HEK293T (cell line): Measurements from ENCODE around the gene NAV2.

Source experiments
- BHLHE40 ChIP-seq: fragments of 450-650 bp; IDR thresholded peaks from 2 replicates; pipeline ENCODE4 v1.6.1; 2016; ENCODE audit warnings: mild to moderate bottlenecking, moderate library complexity, borderline replicate concordance
- CTBP1 ChIP-seq: fragments of 450-650 bp; IDR thresholded peaks from 2 replicates; pipeline ENCODE4 v1.6.1; 2016; ENCODE audit warnings: borderline replicate concordance
- ELF4 ChIP-seq: fragments of 450-650 bp; IDR thresholded peaks from 2 replicates; pipeline ENCODE4 v1.6.1; 2017; ENCODE audit warnings: antibody characterized with exemption
- FOXK2 ChIP-seq: fragments of 450-650 bp; IDR thresholded peaks from 2 replicates; pipeline ENCODE4 v1.6.1; 2016; ENCODE audit warnings: mild to moderate bottlenecking
- FOXM1 ChIP-seq: fragments of 450-650 bp; IDR thresholded peaks from 2 replicates; pipeline ENCODE4 v1.6.1; 2017; ENCODE audit warnings: mild to moderate bottlenecking, borderline replicate concordance
- HDGF ChIP-seq: fragments of 450-650 bp; IDR thresholded peaks from 2 replicates; pipeline ENCODE4 v1.6.1; 2017; ENCODE audit warnings: antibody characterized with exemption, borderline replicate concordance
- LEF1 ChIP-seq: fragments of 450-650 bp; IDR thresholded peaks from 2 replicates; pipeline ENCODE4 v1.6.1; 2017; ENCODE audit warnings: mild to moderate bottlenecking, borderline replicate concordance
- SP1 ChIP-seq: fragments of 450-650 bp; IDR thresholded peaks from 2 replicates; pipeline ENCODE4 v1.6.1; 2017
- SUZ12 ChIP-seq: fragments of 450-650 bp; IDR thresholded peaks from 2 replicates; pipeline ENCODE4 v1.6.1; 2016; ENCODE audit warnings: mild to moderate bottlenecking
- TARDBP ChIP-seq: fragments of 450-650 bp; IDR thresholded peaks from 2 replicates; pipeline ENCODE4 v1.6.1; 2016
- ZNF384 ChIP-seq: fragments of 450-650 bp; IDR thresholded peaks from 2 replicates; pipeline ENCODE4 v1.6.1; 2016
- TF ChIP-seq, protein P1 (sequence below): fragments of 450-650 bp; IDR thresholded peaks from 2 replicates; pipeline ENCODE4 v1.6.1; 2016

DNA sequence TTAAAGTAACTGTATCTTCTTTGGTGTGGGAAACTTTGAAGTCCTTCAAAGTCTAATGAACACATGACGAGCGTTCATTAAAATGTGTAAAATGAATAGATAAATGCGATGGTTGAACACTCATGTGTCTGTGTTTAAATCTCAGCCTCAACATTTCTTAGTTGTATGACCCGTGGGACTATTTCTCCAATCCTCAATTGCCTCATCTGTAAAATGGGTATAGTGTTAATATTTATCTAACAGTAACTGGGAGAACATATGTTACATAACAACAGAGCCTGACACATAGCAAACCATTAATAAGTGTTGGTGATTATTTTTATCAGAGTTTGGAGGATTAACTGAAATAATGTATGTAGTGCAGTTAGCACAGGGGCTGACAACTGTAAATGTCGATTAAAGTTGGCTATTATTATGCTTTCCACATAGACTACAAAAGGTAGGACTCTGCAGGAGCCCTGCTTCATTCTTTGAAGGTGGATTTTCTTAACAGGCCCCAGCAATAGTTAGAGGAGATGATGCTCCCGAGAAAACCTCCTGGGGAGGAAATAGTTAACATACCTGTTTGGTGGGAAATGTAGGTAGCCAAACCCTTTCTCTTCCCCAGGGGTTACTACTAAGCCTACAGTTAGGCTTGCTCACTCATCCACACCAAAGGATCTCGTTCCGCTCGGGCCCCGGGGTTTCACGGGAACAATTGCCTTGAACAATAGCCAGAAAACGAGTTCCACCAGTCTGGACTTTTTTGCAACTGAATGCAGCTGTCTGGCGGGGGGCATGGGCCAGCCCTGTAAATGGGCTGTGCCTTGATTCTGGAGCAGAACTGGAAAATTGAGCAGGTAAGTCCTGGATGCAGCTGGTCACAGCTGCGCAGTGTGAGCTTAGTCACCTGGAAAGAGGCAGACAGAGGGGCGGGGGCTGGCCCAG is 314.3 kb downstream of the NAV2 start:
- no peak for TF ChIP-seq ELF4
- no peak for TF ChIP-seq FOXM1
- no peak for TF ChIP-seq FOXK2
- no peak for TF ChIP-seq LEF1
- TF ChIP-seq, protein P1, sequence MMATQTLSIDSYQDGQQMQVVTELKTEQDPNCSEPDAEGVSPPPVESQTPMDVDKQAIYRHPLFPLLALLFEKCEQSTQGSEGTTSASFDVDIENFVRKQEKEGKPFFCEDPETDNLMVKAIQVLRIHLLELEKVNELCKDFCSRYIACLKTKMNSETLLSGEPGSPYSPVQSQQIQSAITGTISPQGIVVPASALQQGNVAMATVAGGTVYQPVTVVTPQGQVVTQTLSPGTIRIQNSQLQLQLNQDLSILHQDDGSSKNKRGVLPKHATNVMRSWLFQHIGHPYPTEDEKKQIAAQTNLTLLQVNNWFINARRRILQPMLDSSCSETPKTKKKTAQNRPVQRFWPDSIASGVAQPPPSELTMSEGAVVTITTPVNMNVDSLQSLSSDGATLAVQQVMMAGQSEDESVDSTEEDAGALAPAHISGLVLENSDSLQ: no peak
- no peak for TF ChIP-seq ZNF384
- no peak for TF ChIP-seq SUZ12
- TF ChIP-seq TARDBP: no peak
- TF ChIP-seq SP1: no peak
- no peak for TF ChIP-seq HDGF
- no peak for TF ChIP-seq CTBP1
- TF ChIP-seq BHLHE40: no peak
